A549 (cell line): ENCODE results near the gene SUPT3H.

Source experiments
- CHD2 ChIP-seq: fragments of 150-350 bp; IDR thresholded peaks from 2 replicates; pipeline ENCODE4 v1.6.1; 2014; ENCODE audit warnings: low read length; ENCODE audit not compliant: partially characterized antibody
- FOSL2 ChIP-seq, 2 experiments: fragments of 450-650 bp in 1 of 2; fragments of >200 bp in 1 of 2; sonication (Bioruptor Twin) in 1 of 2; formaldehyde crosslinking; IDR thresholded peaks; 2 replicates each; pipeline versions ENCODE4 v1.5.0 to v1.6.1; 2016 to 2020; ENCODE audit warnings: mild to moderate bottlenecking in 1 of 2, moderate library complexity in 1 of 2
- MAX ChIP-seq: IDR thresholded peaks from 2 replicates; pipeline ENCODE4 v1.6.1; 2012
- NFE2L2 ChIP-seq: fragments of 150-350 bp; conservative IDR thresholded peaks from 2 replicates; pipeline ENCODE4 v1.6.1; 2014; ENCODE audit warnings: low read length
- POLR2A ChIP-seq: IDR thresholded peaks from 2 replicates; pipeline ENCODE4 v1.6.1; 2012; ENCODE audit warnings: mild to moderate bottlenecking, low read length
- RARB ChIP-seq: fragments of 250-450 bp; sonication (Bioruptor Pico); IDR thresholded peaks from 2 replicates; pipeline ENCODE4 v1.8.0; 2021; ENCODE audit warnings: mild to moderate bottlenecking, moderate library complexity
- ZC3H11A ChIP-seq: fragments of 450-650 bp; IDR thresholded peaks from 2 replicates; pipeline ENCODE4 v1.6.1; 2014; ENCODE audit warnings: antibody characterized with exemption, mild to moderate bottlenecking
- TF ChIP-seq, protein P1 (sequence below): fragments of >200 bp; sonication (Bioruptor Twin); formaldehyde crosslinking; IDR thresholded peaks from 3 replicates; pipeline ENCODE4 v1.5.1; 2016

DNA sequence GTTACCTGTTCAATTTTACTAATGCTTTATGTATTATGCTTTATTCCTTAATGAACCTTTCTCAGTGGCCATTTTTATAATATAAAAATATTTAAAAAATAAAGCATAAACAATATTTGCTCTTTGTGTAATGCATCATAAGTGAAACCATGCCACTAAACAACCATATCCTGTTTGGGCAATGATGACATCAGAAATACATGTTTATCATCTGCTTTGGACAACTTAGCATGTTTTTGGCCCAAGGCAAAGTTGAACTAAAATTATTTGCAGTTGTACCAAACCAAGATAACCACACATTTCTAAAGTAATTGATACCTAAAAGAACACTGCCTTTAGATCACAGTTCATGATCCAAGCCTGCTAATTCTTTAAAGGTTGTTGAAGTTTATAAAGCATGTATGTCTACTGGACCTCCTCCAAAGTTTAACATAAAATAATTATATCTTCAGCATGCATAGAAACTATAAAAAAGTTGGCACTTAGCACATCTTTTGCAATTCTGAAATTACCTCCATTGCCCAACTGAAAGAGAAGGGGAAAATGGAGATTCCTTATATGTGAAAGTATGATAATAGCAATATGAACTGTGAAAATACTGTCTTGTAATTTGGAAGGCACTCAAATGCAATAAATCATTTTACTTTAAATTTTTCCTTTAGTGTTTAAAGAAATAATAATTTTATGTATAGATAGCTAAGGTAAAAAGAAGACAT is 375.2 kb downstream of the SUPT3H start:
- no peak for TF ChIP-seq RARB (CRISPR knock-in tag)
- TF ChIP-seq, protein P1, sequence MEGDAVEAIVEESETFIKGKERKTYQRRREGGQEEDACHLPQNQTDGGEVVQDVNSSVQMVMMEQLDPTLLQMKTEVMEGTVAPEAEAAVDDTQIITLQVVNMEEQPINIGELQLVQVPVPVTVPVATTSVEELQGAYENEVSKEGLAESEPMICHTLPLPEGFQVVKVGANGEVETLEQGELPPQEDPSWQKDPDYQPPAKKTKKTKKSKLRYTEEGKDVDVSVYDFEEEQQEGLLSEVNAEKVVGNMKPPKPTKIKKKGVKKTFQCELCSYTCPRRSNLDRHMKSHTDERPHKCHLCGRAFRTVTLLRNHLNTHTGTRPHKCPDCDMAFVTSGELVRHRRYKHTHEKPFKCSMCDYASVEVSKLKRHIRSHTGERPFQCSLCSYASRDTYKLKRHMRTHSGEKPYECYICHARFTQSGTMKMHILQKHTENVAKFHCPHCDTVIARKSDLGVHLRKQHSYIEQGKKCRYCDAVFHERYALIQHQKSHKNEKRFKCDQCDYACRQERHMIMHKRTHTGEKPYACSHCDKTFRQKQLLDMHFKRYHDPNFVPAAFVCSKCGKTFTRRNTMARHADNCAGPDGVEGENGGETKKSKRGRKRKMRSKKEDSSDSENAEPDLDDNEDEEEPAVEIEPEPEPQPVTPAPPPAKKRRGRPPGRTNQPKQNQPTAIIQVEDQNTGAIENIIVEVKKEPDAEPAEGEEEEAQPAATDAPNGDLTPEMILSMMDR, result no peak
- TF ChIP-seq MAX, result no peak
- no peak for TF ChIP-seq POLR2A
- TF ChIP-seq FOSL2 (IDR thresholded peaks at IDR 0.05), result no peak
- TF ChIP-seq FOSL2 (CRISPR knock-in tag; IDR thresholded peaks at IDR 0.05), result no peak
- no peak for TF ChIP-seq ZC3H11A
- TF ChIP-seq CHD2, result no peak
- TF ChIP-seq NFE2L2, result no peak
